A673 (cell line): Measurements from ENCODE around the gene MAST1.

Source experiments
- CTCF ChIP-seq: fragments of 300-800, 200-600 bp; sonication (generic); conservative IDR thresholded peaks from 2 replicates; pipeline ENCODE4 v1.5.1; 2017; ENCODE audit warnings: low read depth, mild to moderate bottlenecking, antibody characterized with exemption, low read length, moderate library complexity, mixed read lengths
- EZH2 ChIP-seq: fragments of 200-600 bp; sonication (generic); IDR thresholded peaks from 2 replicates; pipeline ENCODE4 v1.6.1; 2017; ENCODE audit warnings: borderline replicate concordance, low read depth, mild to moderate bottlenecking, mixed read lengths, antibody characterized with exemption, low read length; ENCODE audit not compliant: poor library complexity, severe bottlenecking

GRCh38 chr19:12884627-12884925, 46.3 kb downstream of the MAST1 start:
- TF ChIP-seq CTCF, result no peak
- TF ChIP-seq EZH2, result no peak
